Choroid plexus epithelial cell (primary cell): ENCODE measurements around the gene PEX7.
"Not testable (repeated sequence)": the region's sequence is repeated elsewhere in the genome, so short reads cannot be mapped to it uniquely, and the experiment has no call there.

ENCODE experiments used
- DNase-seq: peaks from one replicate; pipeline ENCODE4 v3.0.0-alpha.2; 2010; ENCODE audit warnings: low read depth
- H3K4me3 ChIP-seq: 2 replicates; pipeline ENCODE4 v1.5.1; 2011; ENCODE audit warnings: low read depth, mild to moderate bottlenecking, control low read depth, low read length, moderate library complexity
- TF ChIP-seq, protein P1 (sequence below): conservative IDR thresholded peaks from 2 replicates; pipeline ENCODE4 v1.5.1; 2011; ENCODE audit warnings: low read depth, mild to moderate bottlenecking, control low read depth, inconsistent platforms, low read length, moderate library complexity

PEX7 gene

DNA sequence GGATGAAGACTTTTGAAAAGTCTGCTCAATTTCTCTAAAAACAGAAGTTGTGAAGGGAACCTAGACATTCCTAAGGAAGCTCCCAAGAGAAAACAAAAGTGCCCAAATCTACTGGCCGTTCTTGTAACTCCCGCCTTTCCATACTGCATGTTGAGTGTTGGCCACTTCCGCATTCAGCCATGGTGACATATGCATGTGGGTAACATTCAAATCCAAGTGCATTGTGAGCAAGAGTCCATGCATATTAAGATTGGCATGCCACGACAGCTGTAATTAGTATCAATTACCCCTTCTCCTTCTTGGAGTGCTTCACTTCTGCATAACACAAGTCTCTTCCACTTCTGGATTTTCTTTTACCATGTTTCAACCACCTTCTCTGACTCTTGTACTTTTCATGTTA is 108.1 kb downstream of the PEX7 start:
- TF ChIP-seq, protein P1, sequence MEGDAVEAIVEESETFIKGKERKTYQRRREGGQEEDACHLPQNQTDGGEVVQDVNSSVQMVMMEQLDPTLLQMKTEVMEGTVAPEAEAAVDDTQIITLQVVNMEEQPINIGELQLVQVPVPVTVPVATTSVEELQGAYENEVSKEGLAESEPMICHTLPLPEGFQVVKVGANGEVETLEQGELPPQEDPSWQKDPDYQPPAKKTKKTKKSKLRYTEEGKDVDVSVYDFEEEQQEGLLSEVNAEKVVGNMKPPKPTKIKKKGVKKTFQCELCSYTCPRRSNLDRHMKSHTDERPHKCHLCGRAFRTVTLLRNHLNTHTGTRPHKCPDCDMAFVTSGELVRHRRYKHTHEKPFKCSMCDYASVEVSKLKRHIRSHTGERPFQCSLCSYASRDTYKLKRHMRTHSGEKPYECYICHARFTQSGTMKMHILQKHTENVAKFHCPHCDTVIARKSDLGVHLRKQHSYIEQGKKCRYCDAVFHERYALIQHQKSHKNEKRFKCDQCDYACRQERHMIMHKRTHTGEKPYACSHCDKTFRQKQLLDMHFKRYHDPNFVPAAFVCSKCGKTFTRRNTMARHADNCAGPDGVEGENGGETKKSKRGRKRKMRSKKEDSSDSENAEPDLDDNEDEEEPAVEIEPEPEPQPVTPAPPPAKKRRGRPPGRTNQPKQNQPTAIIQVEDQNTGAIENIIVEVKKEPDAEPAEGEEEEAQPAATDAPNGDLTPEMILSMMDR: no peak
- no peak overlapping the region for H3K4me3 ChIP-seq
- DNase-seq: no peak

DNA sequence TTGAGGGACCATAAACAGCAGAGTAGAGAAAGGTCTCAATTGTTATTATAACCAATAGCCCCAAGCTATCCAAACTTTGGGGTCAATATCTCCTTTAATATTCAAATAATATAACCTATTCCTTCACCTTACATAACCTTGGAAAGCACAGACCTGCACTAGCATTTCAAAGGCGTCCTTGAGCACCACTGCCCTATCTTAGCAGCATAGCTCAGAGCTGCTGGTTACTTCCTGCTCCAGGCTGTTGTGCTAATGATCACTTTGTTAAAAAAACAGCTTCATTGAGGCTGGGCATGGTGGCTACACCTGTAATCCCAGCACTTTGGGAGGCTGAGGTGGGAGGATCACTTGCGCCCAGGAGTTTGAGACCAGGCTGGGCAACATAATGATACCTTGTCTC is 110.2 kb downstream of the PEX7 start:
- TF ChIP-seq, protein P1: no peak
- H3K4me3 ChIP-seq: no peak overlapping the region
- DNase-seq: no peak

DNA sequence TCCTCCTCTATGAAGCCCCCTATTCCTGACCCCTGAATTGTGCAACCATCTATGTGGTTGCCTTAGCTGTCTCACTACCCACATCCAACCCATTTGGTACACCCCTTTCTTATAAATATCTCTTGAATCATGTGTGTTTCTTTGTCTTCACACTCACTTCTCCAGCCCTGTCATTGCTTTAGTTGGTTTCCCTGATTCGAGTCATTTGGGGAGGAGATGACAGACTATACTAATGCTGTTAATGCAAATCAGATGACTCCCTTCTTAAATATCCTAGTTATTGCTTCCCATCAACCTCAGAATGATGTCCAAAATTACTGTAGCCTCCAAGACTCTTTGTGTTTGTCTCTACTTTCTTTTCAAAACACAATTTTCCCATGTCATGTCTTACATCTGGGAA is 122.7 kb downstream of the PEX7 start:
- no peak for DNase-seq
- TF ChIP-seq, protein P1: no peak
- no peak overlapping the region for H3K4me3 ChIP-seq

DNA sequence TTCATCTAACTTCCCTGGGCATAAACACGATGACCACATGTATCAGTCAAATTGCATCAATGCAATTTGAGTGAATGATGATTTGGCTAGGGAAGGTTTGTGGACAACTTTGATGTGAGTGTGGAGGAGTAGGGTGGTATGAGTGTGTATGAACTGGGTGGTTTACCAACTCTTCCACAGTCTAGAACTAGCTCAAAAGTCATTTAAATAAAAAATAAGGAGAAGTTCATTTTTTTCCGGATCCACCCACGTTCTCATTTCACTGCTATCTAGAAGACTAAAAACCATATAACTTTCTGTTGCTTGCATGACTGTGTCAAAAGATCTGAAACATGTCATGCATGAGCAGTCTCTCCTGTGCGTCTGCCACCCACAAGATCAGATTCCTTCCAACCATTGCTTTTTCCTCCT is 123.3 kb downstream of the PEX7 start:
- H3K4me3 ChIP-seq: no peak overlapping the region
- TF ChIP-seq, protein P1: no peak
- DNase-seq: no peak

DNA sequence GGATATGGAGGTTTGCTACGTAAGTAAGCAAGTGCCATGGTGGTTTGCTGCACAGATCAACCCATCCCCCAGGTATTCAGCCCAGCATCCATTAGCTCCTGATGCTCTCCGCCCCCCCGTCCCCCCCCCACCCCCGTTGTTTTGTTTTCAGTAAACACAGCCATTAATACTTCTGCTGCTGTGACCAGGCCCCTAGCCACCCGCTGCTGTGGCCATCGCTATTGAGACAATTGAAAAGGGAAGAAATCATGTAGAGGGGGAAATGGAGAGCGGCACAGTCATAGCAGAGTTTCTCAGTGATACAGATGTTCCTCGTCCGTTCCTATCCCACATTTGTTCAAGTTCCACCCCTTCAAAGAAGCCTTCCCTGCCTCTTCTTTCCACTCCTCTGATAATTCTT is 124.6 kb downstream of the PEX7 start:
- DNase-seq: no peak
- TF ChIP-seq, protein P1: no peak
- H3K4me3 ChIP-seq: no peak overlapping the region

DNA sequence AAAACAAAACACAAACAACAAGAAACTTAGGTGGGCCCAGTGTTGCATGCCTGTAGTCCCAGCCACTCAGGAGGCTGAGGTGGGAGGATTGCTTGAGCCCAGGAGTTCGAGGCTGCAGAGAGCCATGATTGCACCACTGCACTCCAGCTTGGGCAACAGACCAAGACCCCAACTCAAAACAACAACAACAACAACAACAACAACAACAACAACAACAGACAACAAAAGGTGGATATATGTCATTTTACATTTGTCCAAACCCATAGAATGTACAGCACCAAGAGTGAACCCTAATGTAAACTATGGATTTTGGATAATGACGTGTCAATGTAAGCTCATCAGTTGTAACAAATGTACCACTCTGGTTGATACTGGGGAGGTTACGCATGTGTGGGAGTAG is 127.6 kb downstream of the PEX7 start:
- not testable (repeated sequence) for H3K4me3 ChIP-seq, DNase-seq

DNA sequence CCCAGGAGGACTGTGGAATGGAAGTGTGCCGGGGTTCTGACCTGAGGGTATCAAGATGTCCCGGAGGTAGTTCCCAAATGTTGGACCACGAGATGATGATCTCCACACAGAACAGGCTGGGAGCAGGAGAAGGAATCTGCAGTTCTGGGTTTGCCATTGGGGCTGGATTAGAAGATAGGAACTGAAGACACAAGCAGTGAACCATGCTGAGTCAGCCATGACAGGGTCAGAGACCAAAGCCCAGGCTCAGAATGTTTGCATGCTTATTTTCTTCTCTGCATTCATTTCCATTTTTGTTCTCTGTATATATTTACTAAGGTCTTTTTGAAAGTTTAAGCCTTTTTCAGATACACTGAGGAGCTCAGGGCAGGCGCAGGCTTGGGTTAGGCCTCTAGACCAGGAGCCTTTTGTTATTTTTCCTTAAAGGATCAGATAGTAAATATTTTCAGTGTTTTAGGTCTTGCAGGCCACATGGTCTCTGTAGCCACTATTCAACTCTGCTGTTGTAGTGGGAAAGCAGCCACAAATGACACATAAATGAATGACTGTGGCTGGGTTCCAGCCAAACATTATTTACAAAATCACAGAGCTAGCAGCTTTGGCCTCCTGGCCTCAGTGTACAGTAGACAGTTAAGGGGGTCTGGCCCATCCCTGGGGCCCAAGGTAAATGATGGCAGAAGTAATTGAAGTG is 128.2 kb downstream of the PEX7 start:
- no peak overlapping the region for H3K4me3 ChIP-seq
- DNase-seq: peak; percentile 20
- TF ChIP-seq, protein P1: no peak
